GM19468 (cell line): ENCODE measurements around the gene PEX5L.
"Not testable (repeated sequence)": the region's sequence is repeated elsewhere in the genome, so short reads cannot be mapped to it uniquely, and the experiment has no call there.

ENCODE experiments used
- ATAC-seq: cut with Tn5 transposase; IDR thresholded peaks from one replicate; pipeline ENCODE4 v1.9.1; 2021; ENCODE audit warnings: mild to moderate bottlenecking, moderate library complexity, moderate number of reproducible peaks; ENCODE audit not compliant: unreplicated experiment; ENCODE audit errors: extremely low read depth

PEX5L gene

DNA sequence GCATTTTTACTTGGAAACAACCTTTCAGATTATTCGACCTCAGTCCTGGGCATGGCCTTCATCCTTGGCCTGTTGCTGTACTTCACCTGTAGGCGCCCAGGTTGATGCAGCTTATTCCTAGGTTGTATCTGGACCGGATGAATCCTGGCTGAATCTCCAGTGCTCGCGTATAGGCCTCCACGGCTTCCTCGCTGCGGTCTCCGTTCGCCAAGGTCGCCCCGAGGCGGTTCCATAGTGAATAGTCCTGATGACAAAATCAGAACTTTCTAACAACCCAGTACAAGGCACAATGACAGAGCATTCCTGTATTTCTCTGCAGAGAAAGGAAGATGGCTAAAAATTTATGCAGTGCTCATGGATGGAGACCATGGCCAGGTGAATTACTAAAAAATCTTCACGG, 229.1 kb downstream of the PEX5L start:
- ATAC-seq = no peak

DNA sequence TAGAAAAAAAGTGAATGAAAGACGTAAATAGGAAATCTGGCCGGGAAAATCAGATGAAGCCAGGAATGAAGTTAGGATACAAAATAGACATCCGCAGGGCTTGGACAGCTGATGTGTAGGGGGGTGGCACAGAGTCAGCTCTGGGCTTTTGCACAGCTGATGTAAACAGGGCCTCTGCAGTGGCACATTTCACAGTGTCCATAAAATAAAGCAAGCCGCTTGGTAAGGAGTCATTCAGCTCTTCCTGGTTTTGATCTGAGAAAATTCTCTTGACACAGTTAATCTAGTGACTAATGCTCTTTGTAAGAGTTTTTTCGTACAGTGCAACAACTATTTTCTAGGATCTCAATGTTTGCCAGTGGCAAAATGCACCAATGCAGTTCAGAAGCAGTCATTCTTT, 230.6 kb downstream of the PEX5L start:
- no peak for ATAC-seq

DNA sequence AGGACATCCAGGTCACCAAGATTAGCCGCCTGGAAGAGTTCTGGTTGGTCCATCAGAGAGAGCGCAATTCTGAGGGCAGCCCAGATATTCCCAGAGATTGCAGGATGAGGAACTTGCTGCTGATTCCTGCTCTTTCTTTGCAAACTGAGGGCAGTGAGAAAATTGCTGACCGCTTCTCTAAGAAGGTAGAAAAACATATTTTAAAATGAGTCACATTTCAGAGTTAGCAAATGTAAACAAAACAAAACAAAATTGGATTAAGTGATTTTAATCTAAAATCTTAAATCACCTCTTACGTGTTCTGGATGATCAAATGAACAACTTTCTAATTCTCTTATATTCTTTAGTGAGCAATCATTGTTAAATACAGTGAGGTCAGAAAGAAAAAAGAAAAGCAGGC, 234.9 kb downstream of the PEX5L start:
- ATAC-seq = no peak

DNA sequence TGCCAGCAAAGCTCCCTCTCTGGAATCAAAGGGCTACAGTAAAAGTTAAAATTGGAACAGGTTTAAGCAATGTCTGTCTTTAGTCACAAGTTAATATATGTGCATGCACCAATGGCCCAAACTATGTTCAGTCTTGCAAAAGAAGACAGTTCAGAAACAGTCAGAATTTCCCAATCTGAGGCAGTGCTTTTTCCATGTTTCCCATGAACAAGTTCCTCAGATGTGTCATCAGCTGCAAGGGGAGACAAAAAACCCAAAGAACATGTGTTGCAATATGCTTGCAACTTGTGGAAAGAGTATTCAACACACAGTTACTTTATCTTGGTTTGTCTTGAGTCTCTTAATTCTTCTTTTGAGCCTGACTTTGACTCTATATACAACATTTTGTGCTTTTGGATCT, 235.5 kb downstream of the PEX5L start:
- ATAC-seq = no peak

DNA sequence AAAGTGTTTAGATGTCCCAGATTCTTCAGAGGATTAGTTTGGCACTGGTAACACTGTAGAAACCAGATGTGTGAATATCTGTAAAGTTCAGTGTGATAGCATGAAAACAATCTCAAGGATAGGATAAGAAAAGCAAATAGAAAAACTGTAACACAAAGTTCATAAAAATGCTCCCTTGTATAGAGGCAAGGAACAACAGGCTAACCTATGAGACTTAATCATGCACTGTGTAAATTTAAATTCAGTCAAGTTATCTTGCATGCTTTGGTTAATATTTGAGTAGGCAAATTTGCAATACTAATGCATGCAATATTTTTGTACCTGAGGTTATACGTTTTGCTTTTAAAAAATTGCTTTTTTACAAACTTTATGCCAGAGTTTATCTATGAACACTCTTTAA, 239.5 kb downstream of the PEX5L start:
- ATAC-seq = no peak

DNA sequence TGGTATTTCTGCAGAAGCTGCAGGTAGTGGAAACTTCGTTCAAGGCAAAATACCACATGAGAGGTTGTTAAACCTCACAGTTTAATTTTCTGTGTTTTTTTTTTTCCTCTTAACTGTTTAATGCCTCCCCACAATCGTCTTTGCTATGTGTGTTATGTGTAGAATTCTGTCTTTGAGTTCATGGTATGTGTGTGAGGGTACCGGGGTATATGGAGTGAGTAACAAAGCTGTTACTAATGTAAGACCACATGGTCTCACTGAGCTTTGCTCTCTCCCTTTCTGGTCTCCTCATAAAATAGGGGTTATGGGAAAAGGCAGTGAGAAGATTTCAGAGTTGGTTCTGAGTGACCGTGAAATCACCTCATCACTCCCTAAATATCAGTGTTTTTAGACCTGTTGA, 240.3 kb downstream of the PEX5L start:
- ATAC-seq = no peak

DNA sequence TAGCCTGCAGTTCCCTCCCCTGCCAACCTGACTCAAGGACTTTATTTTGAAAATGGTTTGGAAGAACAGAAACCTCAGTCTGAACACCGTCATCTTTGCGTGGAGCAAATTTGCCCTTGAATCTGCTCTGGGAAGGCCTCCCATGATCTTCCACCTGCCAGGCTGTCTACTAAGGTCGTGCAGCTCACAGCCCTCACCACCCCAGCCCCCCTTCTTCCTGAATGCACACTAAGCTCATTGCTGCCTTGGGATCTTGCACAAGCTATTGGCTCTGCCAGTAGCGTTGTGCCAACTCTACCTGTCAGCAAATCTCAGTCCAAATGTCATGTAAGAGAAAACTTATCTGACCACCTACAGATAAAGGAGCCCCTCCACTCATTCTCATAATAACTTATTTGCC, 242.4 kb downstream of the PEX5L start:
- ATAC-seq = no peak

DNA sequence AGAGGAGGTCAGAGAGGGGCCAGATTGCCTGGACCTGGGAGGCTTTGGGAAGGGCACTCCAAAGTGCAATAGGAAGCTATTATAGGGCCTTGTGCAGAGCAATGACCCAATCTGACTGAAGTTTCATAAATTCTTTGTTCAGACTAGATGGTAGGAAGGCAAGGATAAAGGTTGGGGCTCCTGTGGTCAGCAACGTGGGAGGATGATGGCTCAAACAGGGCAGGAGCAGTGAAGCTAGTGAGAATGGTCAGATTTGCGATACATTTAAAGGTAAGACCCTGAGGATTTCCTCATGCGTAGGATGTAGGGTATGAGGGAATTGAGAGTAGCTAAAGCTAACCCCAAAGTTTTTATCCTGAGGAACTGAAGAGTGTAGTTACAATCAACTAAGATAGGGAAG, 244.9 kb downstream of the PEX5L start:
- ATAC-seq = no peak

DNA sequence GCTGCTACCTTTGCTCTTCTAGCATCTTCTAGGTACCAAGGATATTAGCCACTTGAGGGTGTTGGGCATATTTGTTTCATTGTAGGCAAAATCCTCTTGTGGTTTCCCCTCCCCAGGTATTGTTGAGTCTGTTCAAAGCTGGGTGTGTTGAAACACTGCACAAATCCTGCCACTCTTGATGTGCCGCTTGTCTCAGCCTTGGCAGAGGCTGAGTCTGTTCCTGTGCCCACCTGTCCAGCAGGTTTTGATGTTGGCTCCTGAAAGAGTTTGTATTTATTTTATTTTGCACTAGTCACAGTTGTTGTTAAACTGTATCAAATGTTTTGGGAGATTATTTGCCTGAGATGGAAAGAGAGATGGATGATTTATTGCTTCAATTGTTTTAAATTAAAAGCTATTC, 247.7 kb downstream of the PEX5L start:
- ATAC-seq = no peak

DNA sequence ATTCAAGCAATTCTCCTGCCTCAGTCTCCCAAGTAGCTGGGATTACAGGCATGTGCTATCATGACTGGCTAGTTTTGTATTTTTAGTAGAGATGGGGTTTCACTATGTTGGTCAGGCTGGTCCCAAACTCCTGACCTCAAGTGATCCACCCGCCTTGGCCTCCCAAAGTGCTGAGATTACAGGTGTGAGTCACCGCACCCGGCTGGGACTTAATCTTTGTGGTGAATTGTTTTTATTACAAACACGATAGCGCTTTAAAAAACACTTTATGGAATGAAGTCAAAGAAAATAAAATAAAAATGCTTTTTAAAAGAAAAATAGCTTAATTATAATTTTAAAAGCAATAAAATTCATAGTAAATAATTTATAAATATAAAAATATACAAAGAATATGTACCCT, 253.9 kb downstream of the PEX5L start:
- ATAC-seq = not testable (repeated sequence)

DNA sequence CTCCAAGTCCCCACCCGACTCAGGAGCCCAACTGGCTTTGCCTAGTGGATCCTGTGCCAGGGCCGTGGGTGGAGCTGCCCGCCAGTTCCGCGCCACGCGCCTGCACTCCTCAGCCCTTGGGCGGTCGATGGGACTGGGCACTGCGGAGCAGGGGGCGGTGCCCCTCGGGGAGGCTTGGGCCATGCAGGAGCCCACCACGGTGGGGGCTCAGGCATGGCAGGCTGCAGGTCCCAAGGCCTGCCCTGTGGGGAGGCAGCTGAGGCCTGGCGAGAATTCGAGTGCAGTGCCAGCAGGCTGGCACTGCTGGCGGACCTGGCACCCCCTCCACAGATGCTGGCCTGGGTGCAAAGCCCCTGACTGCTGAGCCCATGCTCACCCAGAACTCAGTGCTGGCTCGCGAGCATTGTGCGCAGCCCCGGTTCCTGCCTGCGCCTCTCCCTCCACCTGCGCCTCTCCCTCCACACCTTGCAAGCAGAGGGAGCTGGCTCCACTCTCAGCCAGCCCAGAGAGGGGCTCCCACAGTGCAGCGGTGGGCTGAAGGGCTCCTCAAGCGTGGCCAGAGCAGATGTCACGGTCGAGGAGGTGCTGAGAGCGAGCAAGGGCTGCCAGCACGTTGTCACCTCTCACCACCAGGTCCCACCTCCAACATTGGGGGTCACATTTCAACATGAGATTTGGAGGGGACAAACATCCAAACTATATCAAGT, 261.2 kb downstream of the PEX5L start:
- no peak for ATAC-seq

DNA sequence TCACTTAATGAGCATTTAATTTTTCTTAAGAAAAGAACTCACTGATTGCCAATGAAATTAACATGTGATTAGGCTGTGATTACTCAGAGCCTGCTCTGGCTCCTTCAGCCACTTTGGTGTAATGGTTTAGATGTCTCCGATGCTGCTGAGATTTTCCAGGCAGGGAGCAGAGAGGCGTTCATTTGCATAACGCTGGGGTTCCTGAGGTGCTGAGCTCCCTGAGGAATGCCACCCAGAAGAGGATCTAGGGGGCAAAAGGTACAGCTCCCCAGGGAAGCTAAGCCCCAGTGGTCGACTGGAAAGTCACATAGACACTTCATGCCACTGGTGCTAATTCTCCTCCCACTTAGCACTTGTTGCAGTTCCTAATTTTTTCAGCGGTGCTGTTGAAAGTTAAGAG, 264.4 kb downstream of the PEX5L start:
- no peak for ATAC-seq

DNA sequence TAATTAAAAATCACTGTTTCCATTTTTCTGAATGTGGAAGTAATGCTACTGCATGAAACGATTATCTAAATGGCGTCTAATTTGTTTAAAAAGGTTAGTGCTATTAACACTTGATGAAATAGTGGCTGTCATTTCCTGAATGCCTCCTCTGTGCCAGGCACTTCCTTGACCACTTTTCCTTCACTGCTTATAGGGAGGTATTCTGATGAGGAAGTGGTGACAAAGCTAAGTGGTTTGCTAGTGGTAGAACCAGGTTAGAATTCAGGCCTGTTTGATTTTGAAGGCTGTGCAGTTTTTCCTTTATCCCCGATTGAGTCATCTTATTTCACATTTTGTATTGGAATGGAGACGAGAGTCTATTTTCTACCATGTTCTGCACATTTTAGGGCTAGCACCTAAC, 264.9 kb downstream of the PEX5L start:
- ATAC-seq = no peak

DNA sequence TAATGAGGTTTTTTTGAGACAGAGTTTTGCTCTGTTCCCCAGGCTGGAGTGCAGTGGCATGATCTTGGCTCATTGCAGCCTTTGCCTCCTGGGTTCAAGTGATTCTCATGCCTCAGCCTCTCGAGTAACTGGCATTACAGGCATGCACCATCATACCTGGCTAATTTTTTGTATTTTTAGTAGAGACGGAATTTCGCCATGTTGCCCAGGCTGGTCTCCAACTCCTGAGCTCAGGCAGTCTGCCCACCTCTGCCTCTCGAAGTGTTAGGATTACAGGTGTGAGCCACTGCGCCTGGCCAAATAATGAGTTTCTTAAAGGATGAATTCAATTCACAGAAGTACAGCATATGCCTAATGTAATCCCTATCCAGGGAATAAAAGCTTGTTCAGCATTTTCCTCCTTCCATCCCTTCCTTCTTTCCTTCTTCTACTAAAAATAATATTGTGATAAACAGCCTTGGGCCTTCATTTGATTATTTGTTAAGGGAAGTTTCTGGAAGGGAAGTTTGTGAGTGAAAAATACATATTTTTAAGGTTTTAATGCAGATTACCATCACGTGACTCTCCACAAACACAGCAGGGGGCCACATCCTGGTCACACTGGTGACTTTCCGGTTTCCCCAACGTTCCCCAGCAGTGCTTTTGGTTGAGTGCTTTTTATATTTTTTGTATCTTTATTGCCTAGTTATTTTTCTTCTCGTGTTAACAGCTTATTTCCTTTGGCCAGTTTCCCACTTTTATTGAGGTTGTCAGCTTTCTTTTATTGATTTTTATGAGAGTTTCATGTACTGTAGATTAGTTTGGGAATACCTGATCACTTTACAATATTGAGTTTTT, 267.1 kb downstream of the PEX5L start:
- ATAC-seq = no peak

DNA sequence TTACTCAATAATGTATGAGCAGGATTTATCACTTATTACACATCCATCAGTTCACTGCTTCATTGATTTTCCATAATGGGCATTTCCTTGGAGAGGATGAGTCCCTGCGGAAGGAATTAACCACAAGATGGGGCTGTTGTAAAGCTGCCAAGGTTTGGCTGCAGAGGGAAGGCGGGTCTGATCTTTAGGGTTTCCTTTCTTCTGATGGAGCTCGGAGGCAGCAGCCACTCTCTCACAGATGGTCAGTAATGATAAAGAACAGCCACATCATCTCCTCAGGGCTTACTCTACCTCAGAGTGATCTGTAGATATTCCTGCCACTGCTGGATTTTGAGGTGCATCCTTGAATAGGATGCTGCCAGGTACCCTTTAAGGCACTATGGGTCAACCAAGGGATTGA, 268.7 kb downstream of the PEX5L start:
- no peak for ATAC-seq

DNA sequence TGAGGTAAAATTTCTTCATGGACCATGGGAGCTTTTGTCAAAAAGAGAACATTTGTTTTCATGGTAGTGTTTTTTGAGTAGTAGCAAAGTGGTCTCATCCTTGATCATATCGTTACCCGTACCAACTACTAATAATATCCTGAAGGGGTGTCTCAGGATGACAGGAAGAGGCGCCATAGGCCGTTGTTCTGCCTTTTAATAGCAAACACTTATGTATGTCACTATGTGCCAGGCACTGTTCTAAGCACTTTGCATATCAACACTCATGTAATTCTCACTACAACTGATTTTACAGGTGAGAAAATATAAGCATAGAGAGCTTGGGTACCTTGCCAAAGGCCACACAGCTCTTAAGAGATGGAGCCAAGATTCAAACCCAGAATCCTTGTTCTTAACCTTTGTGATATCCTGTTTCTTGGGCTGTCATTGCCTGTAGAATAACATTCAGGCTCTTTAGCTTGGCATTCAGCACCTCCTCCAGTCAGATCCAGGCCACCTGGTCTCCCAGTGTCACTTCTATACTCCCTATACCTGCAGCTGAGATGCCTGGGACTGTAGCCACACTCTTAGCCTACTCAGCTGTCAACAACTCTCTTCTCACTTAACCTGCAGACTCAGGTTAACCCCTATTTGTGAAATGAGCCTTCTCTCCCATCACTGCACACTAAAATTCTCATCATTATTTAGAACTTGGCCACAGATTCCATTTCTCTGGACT, 270.2 kb downstream of the PEX5L start:
- ATAC-seq = no peak

DNA sequence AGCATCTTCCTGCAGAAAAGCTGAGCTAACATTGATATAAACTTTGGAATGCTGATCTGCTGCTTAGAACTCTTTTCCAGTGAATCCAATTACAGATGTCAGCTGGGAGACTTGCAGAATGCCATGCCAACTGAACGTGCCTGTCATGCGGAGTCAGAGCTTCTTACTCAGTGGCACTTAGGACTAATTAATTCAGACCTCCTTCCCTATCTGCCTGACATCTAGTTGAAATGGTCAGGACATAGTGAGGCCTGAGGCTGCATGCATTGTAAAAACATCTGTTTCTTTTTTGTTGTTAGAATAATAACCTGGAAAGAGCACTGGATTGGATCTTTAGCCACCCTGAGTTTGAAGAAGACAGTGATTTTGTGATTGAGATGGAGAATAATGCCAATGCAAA, 271.3 kb downstream of the PEX5L start:
- ATAC-seq = no peak

DNA sequence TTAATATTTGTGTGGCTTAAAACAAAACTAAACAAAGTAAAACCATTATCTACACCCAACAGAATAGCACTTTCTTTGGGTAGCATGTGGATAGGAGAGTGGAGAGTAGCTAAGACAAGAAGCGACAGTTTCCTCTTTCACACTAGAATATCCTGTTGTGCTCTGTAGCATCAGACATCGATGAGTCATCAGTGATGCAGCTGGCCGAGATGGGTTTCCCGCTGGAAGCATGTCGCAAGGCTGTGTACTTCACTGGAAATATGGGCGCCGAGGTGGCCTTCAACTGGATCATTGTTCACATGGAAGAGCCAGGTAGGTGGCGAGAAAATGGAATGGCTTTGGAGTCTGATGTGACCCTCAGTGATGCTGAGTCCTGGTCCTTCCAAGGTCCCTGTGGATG, 275.8 kb downstream of the PEX5L start:
- no peak for ATAC-seq

DNA sequence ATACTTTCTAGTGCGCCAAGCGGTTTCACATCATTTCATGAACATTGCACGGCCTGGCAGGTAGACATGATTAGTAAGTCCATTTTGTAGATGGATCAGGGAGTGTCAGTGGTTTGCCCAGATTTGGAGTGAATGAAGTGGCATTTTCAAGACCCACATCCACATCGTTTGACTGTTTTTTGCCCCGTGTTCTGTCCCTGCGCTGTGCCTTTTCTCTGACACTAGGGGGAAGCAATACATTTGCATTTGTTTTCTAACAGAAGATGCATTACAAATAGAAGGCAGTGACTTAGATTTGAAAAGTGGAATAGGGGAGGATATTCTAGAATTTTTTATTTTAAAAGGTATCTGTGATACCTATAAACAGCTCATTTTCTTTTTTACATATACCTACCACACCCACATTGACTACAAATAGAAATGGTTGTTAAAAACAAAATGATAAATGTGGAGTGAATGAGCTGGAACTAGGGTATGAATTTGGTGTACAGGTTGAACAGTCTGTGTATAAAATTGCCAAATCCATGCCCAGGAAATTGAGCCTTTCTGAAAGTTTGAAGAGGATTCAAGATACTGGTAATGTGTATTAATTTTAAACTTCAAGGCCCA, 285.9 kb downstream of the PEX5L start:
- ATAC-seq = no peak

DNA sequence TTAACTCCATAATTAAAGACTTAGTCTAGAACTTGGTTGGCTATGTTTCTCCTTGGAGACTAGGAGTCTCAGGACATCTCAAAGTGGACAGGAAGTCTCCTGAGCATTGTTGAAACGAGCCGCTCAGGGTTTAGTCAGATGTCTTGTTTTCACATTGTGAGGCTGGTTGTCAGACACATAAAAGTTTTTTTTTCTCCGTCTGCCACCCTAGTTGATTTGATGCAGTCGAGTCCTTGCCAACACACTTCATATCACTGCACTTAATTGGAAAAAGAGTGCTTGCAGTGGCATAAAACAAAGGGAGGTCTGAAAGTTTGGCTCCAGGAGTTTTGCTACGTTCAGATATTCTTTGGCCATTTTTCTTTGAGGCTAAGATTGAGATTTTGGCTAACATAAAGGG, 291.0 kb downstream of the PEX5L start:
- ATAC-seq = no peak

DNA sequence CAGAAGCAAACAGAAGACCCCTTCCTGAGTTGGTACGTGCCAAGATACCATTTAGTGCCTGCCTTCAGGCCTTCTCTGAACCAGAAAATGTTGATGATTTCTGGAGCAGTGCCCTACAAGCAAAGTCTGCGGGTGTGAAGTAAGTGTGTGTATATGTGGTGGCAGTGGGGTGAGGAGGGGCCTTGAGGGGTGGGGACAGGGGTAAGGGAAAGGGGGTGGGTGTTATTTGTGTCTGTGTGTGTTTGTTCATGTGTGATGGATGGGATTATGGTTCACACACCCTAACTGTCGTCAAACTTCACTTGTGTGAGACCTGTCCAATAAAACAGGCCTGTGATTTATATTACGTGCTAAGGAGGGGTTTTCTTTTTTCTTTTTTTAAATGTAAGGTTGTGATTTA, 291.7 kb downstream of the PEX5L start:
- no peak for ATAC-seq
